Osteoblast (primary cell): Measurements from ENCODE around the gene AFF3. TPM values are rescaled to one million over a fixed set of nuclear protein-coding genes. Genes with fewer than 3 reads are reported as not detected.
A peak's percentile ranks its signal among the peaks of the same experiment; 100 is the strongest.

Experiments
- DNase-seq: peaks from one replicate; pipeline ENCODE4 v3.0.0; 2011; ENCODE audit warnings: low spot score, mixed read lengths; ENCODE audit not compliant: insufficient read length; ENCODE audit errors: missing footprints
- H2AFZ ChIP-seq: 2 replicates; pipeline ENCODE4 v1.6.0; 2011; ENCODE audit warnings: mild to moderate bottlenecking, low read length
- H3K27ac ChIP-seq: 2 replicates; pipeline ENCODE4 v1.5.1; 2011; ENCODE audit warnings: mild to moderate bottlenecking, low read depth, low read length, moderate library complexity
- H3K27me3 ChIP-seq: 2 replicates; pipeline ENCODE4 v1.6.0; 2012; ENCODE audit warnings: mild to moderate bottlenecking, control low read depth, inconsistent platforms, low read length, moderate library complexity; ENCODE audit not compliant: insufficient read depth
- H3K36me3 ChIP-seq: 2 replicates; pipeline ENCODE4 v1.5.1; 2011; ENCODE audit warnings: mild to moderate bottlenecking, low read length, control low read depth, moderate library complexity; ENCODE audit not compliant: insufficient read depth
- H3K4me1 ChIP-seq: 2 replicates; pipeline ENCODE4 v1.5.1; 2011; ENCODE audit warnings: mild to moderate bottlenecking, low read length, control low read depth, moderate library complexity; ENCODE audit not compliant: insufficient read depth
- H3K4me2 ChIP-seq: 2 replicates; pipeline ENCODE4 v1.6.0; 2011; ENCODE audit warnings: mild to moderate bottlenecking, low read length; ENCODE audit not compliant: insufficient read depth
- H3K4me3 ChIP-seq: fragments of 200-600 bp; sonication (generic); 3 replicates; pipeline ENCODE4 v1.5.1; 2012; ENCODE audit warnings: mild to moderate bottlenecking, low read length, inconsistent platforms; ENCODE audit not compliant: insufficient read depth
- H3K79me2 ChIP-seq: 2 replicates; pipeline ENCODE4 v1.6.0; 2012; ENCODE audit warnings: mild to moderate bottlenecking, low read length, control low read depth, inconsistent platforms; ENCODE audit not compliant: insufficient read depth
- H3K9me3 ChIP-seq: 2 replicates; pipeline ENCODE4 v1.5.1; 2011; ENCODE audit warnings: low read depth, low read length, control low read depth
- H4K20me1 ChIP-seq: 2 replicates; pipeline ENCODE4 v1.6.0; 2012; ENCODE audit warnings: mild to moderate bottlenecking, low read length, control low read depth; ENCODE audit not compliant: insufficient read depth
- CTCF ChIP-seq: IDR thresholded peaks from 2 replicates; pipeline ENCODE4 v1.5.1; 2011; ENCODE audit warnings: mild to moderate bottlenecking, low read depth, low read length, moderate library complexity; ENCODE audit errors: extremely low read depth
- total RNA-seq: library from RNA; depleted of rRNA; stranded (reverse); fragments of >200 nt; gene quantifications from 2 replicates; pipeline ENCODE4 v1.2.3, GENCODE V29; 2012

The AFF3 gene
- total RNA-seq, 1 donor: 4.3 TPM

DNA sequence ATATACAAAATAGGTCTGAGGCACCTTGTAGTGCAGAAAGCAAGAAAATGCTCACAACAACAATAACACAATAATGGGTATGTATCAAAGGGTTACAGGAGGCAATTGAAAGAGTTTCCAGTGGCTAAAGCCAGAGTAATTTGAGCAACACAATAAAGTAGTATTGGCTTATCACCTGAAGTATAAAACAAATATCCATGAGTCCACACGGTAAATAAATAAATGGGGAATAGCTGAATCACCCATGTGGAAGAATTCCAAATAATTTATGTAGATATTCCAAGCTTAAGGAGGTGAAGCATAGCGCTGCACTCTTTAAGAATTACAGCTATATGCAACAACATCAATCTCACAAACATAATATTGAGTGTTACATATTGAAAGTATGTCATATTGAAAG, 110.8 kb downstream of the AFF3 start:
- Histone ChIP-seq H3K27me3 (no peaks in the 10 kb centered on the region), H3K4me3 (no peak overlapping the region), H3K27ac (no peak overlapping the region), H3K4me1 (no peaks in the 10 kb centered on the region), H3K79me2 (no peaks in the 10 kb centered on the region), H4K20me1 (no peaks in the 10 kb centered on the region), H3K9me3 (no peaks in the 10 kb centered on the region), H2AFZ (no peak overlapping the region), H3K36me3 (no peaks in the 10 kb centered on the region), H3K4me2 (no peak overlapping the region)
- no peak for TF ChIP-seq CTCF
- DNase-seq: no peak

DNA sequence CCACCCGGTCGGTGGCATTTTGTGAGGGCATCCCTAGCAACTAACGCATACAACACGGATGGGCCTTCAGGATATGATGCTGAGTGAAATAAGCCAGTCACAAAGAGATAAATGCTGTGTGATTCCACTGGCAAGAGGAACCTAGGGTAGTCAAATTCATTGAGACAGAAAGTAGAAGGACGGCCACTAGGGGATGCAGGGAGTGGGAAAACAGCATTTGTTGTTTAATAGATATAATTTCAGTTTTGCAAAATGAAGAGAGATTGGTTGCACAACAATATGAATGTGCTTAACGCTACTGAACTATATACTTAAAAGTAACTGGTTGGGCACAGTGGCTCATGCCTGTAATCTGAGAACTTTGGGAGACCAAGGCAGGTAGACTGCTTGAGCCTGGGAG, 112.9 kb downstream of the AFF3 start:
- H4K20me1 ChIP-seq: no peaks in the 10 kb centered on the region
- no peaks in the 10 kb centered on the region for H3K4me1 ChIP-seq
- H3K79me2 ChIP-seq: no peaks in the 10 kb centered on the region
- TF ChIP-seq CTCF: no peak
- H3K27ac ChIP-seq: no peak overlapping the region
- H3K4me3 ChIP-seq: no peak overlapping the region
- H3K9me3 ChIP-seq: no peaks in the 10 kb centered on the region
- no peak overlapping the region for H2AFZ ChIP-seq
- no peaks in the 10 kb centered on the region for H3K36me3 ChIP-seq
- DNase-seq: no peak
- H3K4me2 ChIP-seq: no peak overlapping the region
- no peaks in the 10 kb centered on the region for H3K27me3 ChIP-seq

DNA sequence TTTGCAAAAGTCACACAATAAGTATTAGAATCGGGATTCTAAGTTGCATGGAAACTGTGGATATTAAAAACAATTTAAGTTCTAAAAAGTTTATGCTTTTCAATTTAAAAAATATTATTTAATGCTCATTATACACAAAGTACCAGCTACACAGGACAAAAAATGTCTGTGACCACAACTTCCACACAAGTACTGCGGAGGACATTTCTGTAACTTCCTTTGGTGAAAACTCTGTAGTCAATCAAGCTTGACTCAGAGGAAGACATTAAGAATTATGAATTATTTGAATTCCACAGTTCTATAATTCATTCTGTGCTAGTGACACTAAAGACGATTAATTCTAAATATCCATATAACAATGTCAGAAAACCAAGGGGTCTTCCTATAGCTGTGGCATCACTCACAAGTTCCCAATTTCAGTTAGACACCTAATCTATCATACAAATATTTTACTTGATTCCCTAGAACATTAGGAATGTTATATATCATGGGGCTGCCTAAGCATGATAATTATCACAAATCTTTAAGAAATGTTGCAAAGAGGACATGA, 120.5 kb downstream of the AFF3 start:
- Histone ChIP-seq H2AFZ (no peak overlapping the region), H3K4me2 (no peak overlapping the region), H3K4me1 (peaks cover 22% of the 10 kb centered on the region), H3K4me3 (no peak overlapping the region), H3K36me3 (no peaks in the 10 kb centered on the region), H3K27ac (no peak overlapping the region), H4K20me1 (no peaks in the 10 kb centered on the region), H3K27me3 (no peaks in the 10 kb centered on the region), H3K79me2 (no peaks in the 10 kb centered on the region), H3K9me3 (no peaks in the 10 kb centered on the region)
- no peak for TF ChIP-seq CTCF
- no peak for DNase-seq

- Histone ChIP-seq H3K79me2 (no peaks in the 10 kb centered on the region), H3K9me3 (no peaks in the 10 kb centered on the region), H3K4me2 (no peak overlapping the region), H4K20me1 (no peaks in the 10 kb centered on the region), H3K36me3 (no peaks in the 10 kb centered on the region), H3K27ac (peak overlapping the region; percentile 71), H3K4me3 (no peak overlapping the region), H2AFZ (no peak overlapping the region), H3K4me1 (peaks cover 27% of the 10 kb centered on the region), H3K27me3 (no peaks in the 10 kb centered on the region)
- no peak for TF ChIP-seq CTCF
- no peak for DNase-seq
These were observed 122.9 kb downstream of the AFF3 start for GRCh38 chr2:100019499-100019898.
